Suprapubic skin (tissue), 4 donors: ENCODE results near the gene GPN2. TPM values are rescaled to one million over a fixed set of nuclear protein-coding genes. Genes with fewer than 3 reads are reported as not detected.

ENCODE experiments used
- DNase-seq, 2 donors: peaks; one replicate each; pipeline ENCODE4 v3.0.0-alpha.2; 2019; ENCODE audit warnings: low spot score in 2 of 2
- H3K27ac ChIP-seq: fragments of 200-600 bp; sonication (generic); one replicate; pipeline ENCODE4 v1.5.1; 2019
- H3K27me3 ChIP-seq: fragments of 200-600 bp; sonication (generic); one replicate; pipeline ENCODE4 v1.5.1; 2019
- H3K36me3 ChIP-seq: fragments of 200-600 bp; sonication (generic); one replicate; pipeline ENCODE4 v1.5.1; 2019
- H3K4me1 ChIP-seq: fragments of 200-600 bp; sonication (generic); one replicate; pipeline ENCODE4 v1.5.1; 2019
- H3K4me3 ChIP-seq: fragments of 200-600 bp; sonication (generic); one replicate; pipeline ENCODE4 v1.5.1; 2019; ENCODE audit warnings: mild to moderate bottlenecking
- H3K9me3 ChIP-seq: fragments of 200-600 bp; sonication (generic); one replicate; pipeline ENCODE4 v1.5.1; 2019
- EP300 ChIP-seq: sonication (generic); formaldehyde crosslinking; IDR thresholded peaks from one replicate; pipeline ENCODE4 v1.6.1; 2017; ENCODE audit warnings: antibody characterized with exemption
- POLR2A ChIP-seq, 2 donors: fragments of 450-650 bp; IDR thresholded peaks; one replicate each; pipeline ENCODE4 v1.6.1; 2017; ENCODE audit warnings: antibody characterized with exemption in 2 of 2, mild to moderate bottlenecking in 2 of 2, moderate library complexity in 2 of 2
- POLR2AphosphoS5 ChIP-seq, 3 donors: sonication (generic); formaldehyde crosslinking; IDR thresholded peaks; one replicate each; pipeline ENCODE4 v1.6.1; 2017; ENCODE audit warnings: antibody characterized with exemption in 3 of 3
- WGBS: methylation state at CpG from one replicate; pipeline ENCODE4 v1.1.5; 2018; 5-methylcytosine and 5-hydroxymethylcytosine counted together
- total RNA-seq, 4 donors: library from RNA; depleted of rRNA; stranded (reverse); fragments of >200 nt; gene quantifications; one replicate each; pipeline ENCODE4 v1.1.0, GENCODE V29; 2016
- TF ChIP-seq, protein P1 (sequence below), 2 donors: fragments of 200-600 bp in 1 of 2; fragments of 450-650 bp in 1 of 2; sonication (generic) in 1 of 2; IDR thresholded peaks; one replicate each; pipeline ENCODE4 v1.5.1; 2016 to 2019; ENCODE audit warnings: antibody characterized with exemption in 2 of 2, mild to moderate bottlenecking in 1 of 2, moderate library complexity in 1 of 2

GPN2 gene
- total RNA-seq, 4 donors from 2014 or later: 13.2 to 25.3 (median 18.8) TPM

DNA sequence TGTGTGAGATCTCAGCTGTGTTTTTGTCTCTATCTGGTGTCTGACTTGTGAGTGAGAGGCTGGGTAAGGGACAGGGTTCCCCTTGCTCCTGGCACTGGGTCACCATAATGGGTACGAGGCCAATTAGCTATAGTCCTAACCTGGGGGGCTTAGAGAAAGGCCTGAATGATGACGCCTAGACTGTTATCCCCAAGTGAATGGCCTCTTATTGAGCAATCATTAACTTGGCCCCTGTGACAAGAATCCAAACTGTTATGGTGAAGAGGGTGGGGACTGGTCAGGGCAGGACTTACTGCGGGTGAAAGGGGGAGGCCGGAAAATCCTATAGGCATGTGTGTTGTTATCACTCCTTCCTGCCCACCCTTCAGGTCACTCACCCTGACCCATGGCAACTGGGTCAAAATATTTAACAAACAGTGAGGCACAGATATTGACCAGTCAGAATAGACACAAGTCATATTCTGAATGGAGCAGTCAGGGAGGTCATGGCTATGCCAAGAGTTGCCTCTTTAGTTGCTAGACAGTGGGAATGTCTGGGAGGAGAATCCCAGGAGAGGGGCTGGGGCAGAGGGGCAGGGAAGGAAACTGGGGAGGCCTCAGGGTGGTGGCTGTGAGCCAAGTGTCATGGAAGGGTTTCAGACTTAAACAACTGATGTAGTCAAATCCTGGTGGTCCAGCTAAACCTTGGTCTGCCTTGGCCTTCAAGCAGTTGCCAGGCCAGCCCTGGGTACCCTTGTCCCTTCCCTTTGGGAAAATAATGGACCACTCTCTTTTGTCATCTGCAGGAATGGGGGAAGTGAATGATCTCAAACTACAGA is 20.5 kb upstream of the GPN2 start:
- TF ChIP-seq, protein P1, sequence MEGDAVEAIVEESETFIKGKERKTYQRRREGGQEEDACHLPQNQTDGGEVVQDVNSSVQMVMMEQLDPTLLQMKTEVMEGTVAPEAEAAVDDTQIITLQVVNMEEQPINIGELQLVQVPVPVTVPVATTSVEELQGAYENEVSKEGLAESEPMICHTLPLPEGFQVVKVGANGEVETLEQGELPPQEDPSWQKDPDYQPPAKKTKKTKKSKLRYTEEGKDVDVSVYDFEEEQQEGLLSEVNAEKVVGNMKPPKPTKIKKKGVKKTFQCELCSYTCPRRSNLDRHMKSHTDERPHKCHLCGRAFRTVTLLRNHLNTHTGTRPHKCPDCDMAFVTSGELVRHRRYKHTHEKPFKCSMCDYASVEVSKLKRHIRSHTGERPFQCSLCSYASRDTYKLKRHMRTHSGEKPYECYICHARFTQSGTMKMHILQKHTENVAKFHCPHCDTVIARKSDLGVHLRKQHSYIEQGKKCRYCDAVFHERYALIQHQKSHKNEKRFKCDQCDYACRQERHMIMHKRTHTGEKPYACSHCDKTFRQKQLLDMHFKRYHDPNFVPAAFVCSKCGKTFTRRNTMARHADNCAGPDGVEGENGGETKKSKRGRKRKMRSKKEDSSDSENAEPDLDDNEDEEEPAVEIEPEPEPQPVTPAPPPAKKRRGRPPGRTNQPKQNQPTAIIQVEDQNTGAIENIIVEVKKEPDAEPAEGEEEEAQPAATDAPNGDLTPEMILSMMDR (IDR thresholded peaks at IDR 0.05): no peak
- TF ChIP-seq EP300: no peak
- TF ChIP-seq POLR2A (IDR thresholded peaks at IDR 0.05): no peak
- TF ChIP-seq POLR2AphosphoS5 (IDR thresholded peaks at IDR 0.05): no peak
- Histone ChIP-seq H3K9me3 (no peaks in the 10 kb centered on the region), H3K4me3 (no peak overlapping the region), H3K36me3 (no peaks in the 10 kb centered on the region), H3K4me1 (no peaks in the 10 kb centered on the region), H3K27ac (no peak overlapping the region), H3K27me3 (no peaks in the 10 kb centered on the region)
- no peak for DNase-seq
- WGBS: 84% methylated on average over 4 of the region's 4 CpGs

DNA sequence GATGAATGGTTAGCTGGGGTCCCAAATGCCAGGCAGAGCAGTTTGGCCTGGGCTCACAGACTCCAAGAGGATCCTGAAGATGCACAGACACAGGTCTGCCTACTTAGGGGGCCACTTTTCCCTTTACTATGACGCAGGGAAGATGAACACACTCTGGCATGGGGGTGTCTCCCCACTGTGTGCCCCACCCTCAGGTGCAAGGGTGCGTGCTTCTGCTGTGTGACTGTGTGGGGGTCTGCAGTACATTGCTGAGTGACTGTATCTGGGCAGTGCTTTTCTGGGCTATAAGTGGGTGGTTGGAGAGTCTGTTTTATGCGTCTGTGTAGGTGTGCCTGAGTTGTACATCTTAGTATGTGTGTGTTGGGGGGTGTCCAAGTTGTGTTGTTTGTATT is 19.9 kb upstream of the GPN2 start:
- Histone ChIP-seq H3K9me3 (no peaks in the 10 kb centered on the region), H3K27ac (no peak overlapping the region), H3K36me3 (no peaks in the 10 kb centered on the region), H3K4me1 (no peaks in the 10 kb centered on the region), H3K4me3 (no peak overlapping the region), H3K27me3 (no peaks in the 10 kb centered on the region)
- no peak for TF ChIP-seq EP300
- no peak for TF ChIP-seq POLR2AphosphoS5 (IDR thresholded peaks at IDR 0.05)
- TF ChIP-seq, protein P1 (IDR thresholded peaks at IDR 0.05): no peak
- no peak for TF ChIP-seq POLR2A (IDR thresholded peaks at IDR 0.05)
- WGBS: 89% methylated on average over 3 of the region's 3 CpGs
- no peak for DNase-seq

DNA sequence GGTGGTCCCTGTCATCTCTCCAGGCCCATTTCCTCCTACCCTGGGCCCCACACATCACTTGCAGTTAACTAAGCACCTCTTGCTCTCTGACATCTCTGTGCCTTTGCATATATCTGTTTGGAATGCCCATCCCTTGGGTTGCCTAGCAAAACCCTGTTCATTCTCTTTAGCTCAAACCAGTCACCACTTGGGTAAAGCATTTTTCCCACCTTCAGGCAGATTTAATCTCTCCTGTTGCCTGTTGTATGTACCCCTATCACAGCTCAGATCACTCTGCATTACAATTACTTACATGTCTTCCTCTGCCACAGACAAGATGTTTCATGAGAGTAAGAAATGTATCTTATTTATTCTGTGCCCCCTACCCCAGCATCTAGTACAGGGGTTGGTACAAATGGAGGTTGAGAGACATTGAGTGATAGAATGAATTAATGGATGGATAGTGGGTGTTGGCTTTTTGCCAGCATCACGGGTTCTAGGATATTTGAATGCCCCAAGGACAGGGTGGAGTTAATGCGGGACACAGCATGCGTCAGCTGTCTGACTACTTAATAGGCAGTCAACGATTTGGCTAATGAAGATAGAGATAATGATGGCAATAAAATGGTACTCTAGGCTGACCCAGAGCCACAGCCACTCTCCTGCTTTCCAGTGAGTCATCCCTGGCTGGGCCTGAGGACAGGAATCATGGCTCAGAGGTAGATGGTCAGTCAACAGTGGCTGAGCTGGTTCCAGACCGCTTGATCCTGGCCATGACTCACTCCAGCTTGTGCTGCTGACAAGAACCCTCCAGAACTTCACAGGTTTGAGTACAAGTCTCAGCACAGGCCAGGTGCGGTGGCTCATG is 17.2 kb upstream of the GPN2 start:
- WGBS: 23% methylated on average over 5 of the region's 6 CpGs
- H3K27me3 ChIP-seq: no peaks in the 10 kb centered on the region
- no peak for DNase-seq
- no peak overlapping the region for H3K27ac ChIP-seq
- TF ChIP-seq EP300 (no peak), POLR2A (IDR thresholded peaks at IDR 0.05) (no peak), POLR2AphosphoS5 (IDR thresholded peaks at IDR 0.05) (no peak)
- TF ChIP-seq, protein P1 (IDR thresholded peaks at IDR 0.05): no peak
- no peaks in the 10 kb centered on the region for H3K4me1 ChIP-seq
- H3K9me3 ChIP-seq: no peaks in the 10 kb centered on the region
- no peaks in the 10 kb centered on the region for H3K36me3 ChIP-seq
- no peak overlapping the region for H3K4me3 ChIP-seq

DNA sequence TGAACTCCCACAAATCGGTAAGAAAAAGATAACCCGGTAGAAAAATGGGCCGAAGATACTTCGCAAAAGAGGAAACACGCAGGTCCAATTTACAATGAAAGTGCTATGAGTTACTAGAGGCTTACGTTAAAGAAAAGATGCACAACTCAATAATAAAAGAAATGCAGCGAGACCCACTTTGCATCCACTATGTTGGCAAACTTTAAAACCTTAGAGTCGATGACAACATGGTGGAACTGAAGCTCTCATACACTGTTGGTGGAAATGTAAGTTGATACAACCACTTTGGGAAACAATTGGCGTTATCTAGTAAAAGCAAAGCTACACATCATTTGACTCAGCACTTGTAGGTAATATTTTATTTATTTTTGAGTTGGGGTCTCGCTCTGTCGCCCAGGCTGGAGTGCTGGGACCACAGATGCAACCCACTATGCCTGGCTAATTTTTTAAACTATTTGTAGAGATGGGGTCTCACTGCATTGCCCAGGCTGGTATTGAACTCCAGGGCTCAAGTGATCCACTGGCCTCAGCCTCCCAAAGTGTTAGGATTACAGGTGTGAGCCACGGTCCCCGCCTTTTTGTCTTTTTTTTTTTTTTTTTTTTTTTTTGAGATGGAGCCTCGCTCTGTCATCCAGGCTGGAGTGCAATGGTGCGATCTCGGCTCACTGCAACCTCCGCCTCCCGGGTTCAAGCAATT is 10.9 kb upstream of the GPN2 start:
- Histone ChIP-seq H3K27ac (no peak overlapping the region), H3K4me3 (peak overlapping the region; percentile 96), H3K27me3 (no peaks in the 10 kb centered on the region), H3K4me1 (peaks cover 17% of the 10 kb centered on the region), H3K36me3 (peaks cover 22% of the 10 kb centered on the region), H3K9me3 (no peaks in the 10 kb centered on the region)
- TF ChIP-seq POLR2A (IDR thresholded peaks at IDR 0.05) (no peak), POLR2AphosphoS5 (IDR thresholded peaks at IDR 0.05) (no peak), EP300 (no peak)
- TF ChIP-seq, protein P1 (IDR thresholded peaks at IDR 0.05): no peak
- WGBS: 68% methylated on average over 18 of the region's 18 CpGs
- DNase-seq: no peak
